Panc1 (cell line): ENCODE data around the gene NPTX1. TPM values are rescaled to one million over a fixed set of nuclear protein-coding genes. Genes with fewer than 3 reads are reported as not detected.

ENCODE experiments used
- ATAC-seq: fragments of 200-7000 bp; cut with Tn5 transposase; 2 replicates; pipeline ENCODE4 v1.9.1; 2020; ENCODE audit warnings: mild to moderate bottlenecking, moderate library complexity
- BruUV-seq: library from RNA; stranded (reverse); fragments of 400-500 nt; replicated peaks from 2 replicates; lab custom pipeline; 2021; lab: Mats Ljungman, UMichigan
- CTCF ChIA-PET: fragments of 300-600 bp; sonication (Branson Sonifier 250); formaldehyde crosslinking; loops from one replicate; lab custom pipeline; 2022; ENCODE audit warnings: antibody characterized with exemption; lab: Charles Lee
- POLR2A ChIA-PET: fragments of 300-600 bp; sonication (Branson Sonifier 250); formaldehyde crosslinking; loops from one replicate; lab custom pipeline; 2022; ENCODE audit warnings: antibody characterized with exemption; lab: Charles Lee
- DNase-seq: peaks from one replicate; pipeline ENCODE4 v3.0.0-alpha.2; 2010; ENCODE audit warnings: low read depth, low spot score
- H3K27ac ChIP-seq: 2 replicates; pipeline ENCODE4 v1.5.1; 2011; ENCODE audit warnings: mild to moderate bottlenecking, low read length, inconsistent platforms
- H3K27me3 ChIP-seq: fragments of 200-500 bp; sonication (Bioruptor generic); 2 replicates; pipeline ENCODE4 v1.6.0; 2014; ENCODE audit warnings: low read length, inconsistent platforms; ENCODE audit not compliant: control insufficient read depth, insufficient read depth
- H3K36me3 ChIP-seq: fragments of 200-500 bp; sonication (Bioruptor generic); 2 replicates; pipeline ENCODE4 v1.5.1; 2014; ENCODE audit warnings: inconsistent platforms, mild to moderate bottlenecking, low read length, moderate library complexity; ENCODE audit not compliant: control insufficient read depth, insufficient read depth
- H3K4me1 ChIP-seq: 2 replicates; pipeline ENCODE4 v1.5.1; 2011; ENCODE audit warnings: inconsistent platforms, mild to moderate bottlenecking, low read length, moderate library complexity; ENCODE audit not compliant: control insufficient read depth, insufficient read depth
- H3K4me3 ChIP-seq, 2 experiments: 2 replicates each; pipeline ENCODE4 v1.5.1; 2011 to 2012; ENCODE audit warnings: low read depth in 2 of 2, low read length in 2 of 2, mild to moderate bottlenecking in 2 of 2, inconsistent platforms in 1 of 2, moderate library complexity in 1 of 2
- H3K9me3 ChIP-seq: fragments of 200-500 bp; sonication (Bioruptor generic); 2 replicates; pipeline ENCODE4 v1.5.1; 2014; ENCODE audit warnings: low read depth, mild to moderate bottlenecking, inconsistent platforms, low read length, moderate library complexity; ENCODE audit not compliant: control insufficient read depth, insufficient read depth
- POLR2AphosphoS5 ChIP-seq: IDR thresholded peaks from 2 replicates; pipeline ENCODE4 v1.6.1; 2012; ENCODE audit warnings: mild to moderate bottlenecking, low read depth, low read length, moderate library complexity
- SIN3A ChIP-seq: IDR thresholded peaks from 2 replicates; pipeline ENCODE4 v1.6.1; 2012; ENCODE audit warnings: low read depth, mild to moderate bottlenecking, low read length, moderate library complexity, borderline replicate concordance; ENCODE audit not compliant: insufficient read depth
- TCF7L2 ChIP-seq: IDR thresholded peaks from 2 replicates; pipeline ENCODE4 v1.6.1; 2011; ENCODE audit warnings: mild to moderate bottlenecking, low read depth, low read length, inconsistent platforms
- in situ Hi-C: cut with HindIII; loops from 2 replicates; pipeline ENCODE4 v1.10.0; 2016; ENCODE audit warnings: low sequenced_read_pairs, low pct_unique_long_range_greater_than_20kb
- intact Hi-C: fragments of 100-400 bp; cut with micrococcal nuclease; formaldehyde crosslinking; loops from one replicate; pipeline ENCODE4 v1.10.0; 2022; ENCODE audit not compliant: unreplicated experiment
- total RNA-seq: library from RNA; stranded (reverse); gene quantifications from one replicate; pipeline ENCODE4 v1.2.1, GENCODE V29; 2021; ENCODE audit not compliant: unreplicated experiment
- TF ChIP-seq, protein P1 (sequence below), 2 experiments: IDR thresholded peaks; 2 replicates each; pipeline ENCODE4 v1.6.1; 2011 to 2012; ENCODE audit warnings: low read depth in 2 of 2, control low read depth in 1 of 2, low read length in 1 of 2, mild to moderate bottlenecking in 1 of 2, moderate library complexity in 1 of 2; ENCODE audit not compliant: insufficient read depth in 1 of 2
- TF ChIP-seq, protein P2 (sequence below): fragments of 450-650 bp; IDR thresholded peaks from 2 replicates; pipeline ENCODE4 v1.5.1; 2017; ENCODE audit warnings: mild to moderate bottlenecking

NPTX1 gene
- total RNA-seq, 1 experiment from 2014 or later = 1.1 TPM

DNA sequence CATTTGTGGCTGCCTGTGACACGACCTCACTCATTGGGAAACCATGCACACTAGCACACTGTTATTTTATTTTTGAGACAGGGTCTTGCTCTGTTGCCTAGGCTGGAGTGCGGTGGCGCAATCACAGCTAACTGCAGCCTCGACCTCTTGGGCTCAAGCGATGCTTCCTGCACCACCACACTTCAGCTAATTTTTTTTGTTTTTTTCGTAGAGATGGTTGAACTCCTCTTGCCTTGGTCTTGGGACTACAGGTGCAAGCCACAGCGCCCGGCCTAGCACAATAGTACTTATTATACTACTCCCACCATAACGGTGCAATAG, 2.8 kb upstream of the NPTX1 start:
- Histone ChIP-seq H3K27ac (no peak overlapping the region), H3K4me1 (peaks cover 13% of the 10 kb centered on the region), H3K27me3 (peaks cover 2% of the 10 kb centered on the region; the same call in 1 of the 2 replicates), H3K36me3 (no peaks in the 10 kb centered on the region), H3K4me3 (no peak overlapping the region), H3K9me3 (no peaks in the 10 kb centered on the region)
- TF ChIP-seq SIN3A (no peak), TCF7L2 (no peak), POLR2AphosphoS5 (no peak)
- TF ChIP-seq, protein P1, sequence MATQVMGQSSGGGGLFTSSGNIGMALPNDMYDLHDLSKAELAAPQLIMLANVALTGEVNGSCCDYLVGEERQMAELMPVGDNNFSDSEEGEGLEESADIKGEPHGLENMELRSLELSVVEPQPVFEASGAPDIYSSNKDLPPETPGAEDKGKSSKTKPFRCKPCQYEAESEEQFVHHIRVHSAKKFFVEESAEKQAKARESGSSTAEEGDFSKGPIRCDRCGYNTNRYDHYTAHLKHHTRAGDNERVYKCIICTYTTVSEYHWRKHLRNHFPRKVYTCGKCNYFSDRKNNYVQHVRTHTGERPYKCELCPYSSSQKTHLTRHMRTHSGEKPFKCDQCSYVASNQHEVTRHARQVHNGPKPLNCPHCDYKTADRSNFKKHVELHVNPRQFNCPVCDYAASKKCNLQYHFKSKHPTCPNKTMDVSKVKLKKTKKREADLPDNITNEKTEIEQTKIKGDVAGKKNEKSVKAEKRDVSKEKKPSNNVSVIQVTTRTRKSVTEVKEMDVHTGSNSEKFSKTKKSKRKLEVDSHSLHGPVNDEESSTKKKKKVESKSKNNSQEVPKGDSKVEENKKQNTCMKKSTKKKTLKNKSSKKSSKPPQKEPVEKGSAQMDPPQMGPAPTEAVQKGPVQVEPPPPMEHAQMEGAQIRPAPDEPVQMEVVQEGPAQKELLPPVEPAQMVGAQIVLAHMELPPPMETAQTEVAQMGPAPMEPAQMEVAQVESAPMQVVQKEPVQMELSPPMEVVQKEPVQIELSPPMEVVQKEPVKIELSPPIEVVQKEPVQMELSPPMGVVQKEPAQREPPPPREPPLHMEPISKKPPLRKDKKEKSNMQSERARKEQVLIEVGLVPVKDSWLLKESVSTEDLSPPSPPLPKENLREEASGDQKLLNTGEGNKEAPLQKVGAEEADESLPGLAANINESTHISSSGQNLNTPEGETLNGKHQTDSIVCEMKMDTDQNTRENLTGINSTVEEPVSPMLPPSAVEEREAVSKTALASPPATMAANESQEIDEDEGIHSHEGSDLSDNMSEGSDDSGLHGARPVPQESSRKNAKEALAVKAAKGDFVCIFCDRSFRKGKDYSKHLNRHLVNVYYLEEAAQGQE (IDR thresholded peaks at IDR 0.05; ENCODE audit: insufficient read depth in 1 of 2, low read depth in 2 of 2, low read length in 1 of 2) = no peak
- TF ChIP-seq, protein P2, sequence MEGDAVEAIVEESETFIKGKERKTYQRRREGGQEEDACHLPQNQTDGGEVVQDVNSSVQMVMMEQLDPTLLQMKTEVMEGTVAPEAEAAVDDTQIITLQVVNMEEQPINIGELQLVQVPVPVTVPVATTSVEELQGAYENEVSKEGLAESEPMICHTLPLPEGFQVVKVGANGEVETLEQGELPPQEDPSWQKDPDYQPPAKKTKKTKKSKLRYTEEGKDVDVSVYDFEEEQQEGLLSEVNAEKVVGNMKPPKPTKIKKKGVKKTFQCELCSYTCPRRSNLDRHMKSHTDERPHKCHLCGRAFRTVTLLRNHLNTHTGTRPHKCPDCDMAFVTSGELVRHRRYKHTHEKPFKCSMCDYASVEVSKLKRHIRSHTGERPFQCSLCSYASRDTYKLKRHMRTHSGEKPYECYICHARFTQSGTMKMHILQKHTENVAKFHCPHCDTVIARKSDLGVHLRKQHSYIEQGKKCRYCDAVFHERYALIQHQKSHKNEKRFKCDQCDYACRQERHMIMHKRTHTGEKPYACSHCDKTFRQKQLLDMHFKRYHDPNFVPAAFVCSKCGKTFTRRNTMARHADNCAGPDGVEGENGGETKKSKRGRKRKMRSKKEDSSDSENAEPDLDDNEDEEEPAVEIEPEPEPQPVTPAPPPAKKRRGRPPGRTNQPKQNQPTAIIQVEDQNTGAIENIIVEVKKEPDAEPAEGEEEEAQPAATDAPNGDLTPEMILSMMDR = no peak
- ChIA-PET CTCF (no interaction called here), POLR2A (no interaction called here)
- in situ Hi-C loops = no loop called here
- no TSS peak for BruUV-seq
- DNase-seq = no peak
- no peak for ATAC-seq
- intact Hi-C loops = loop anchor here (10.0 kb wide), 1 partner anchor 96 kb away; no protein-coding TSS in a partner anchor

DNA sequence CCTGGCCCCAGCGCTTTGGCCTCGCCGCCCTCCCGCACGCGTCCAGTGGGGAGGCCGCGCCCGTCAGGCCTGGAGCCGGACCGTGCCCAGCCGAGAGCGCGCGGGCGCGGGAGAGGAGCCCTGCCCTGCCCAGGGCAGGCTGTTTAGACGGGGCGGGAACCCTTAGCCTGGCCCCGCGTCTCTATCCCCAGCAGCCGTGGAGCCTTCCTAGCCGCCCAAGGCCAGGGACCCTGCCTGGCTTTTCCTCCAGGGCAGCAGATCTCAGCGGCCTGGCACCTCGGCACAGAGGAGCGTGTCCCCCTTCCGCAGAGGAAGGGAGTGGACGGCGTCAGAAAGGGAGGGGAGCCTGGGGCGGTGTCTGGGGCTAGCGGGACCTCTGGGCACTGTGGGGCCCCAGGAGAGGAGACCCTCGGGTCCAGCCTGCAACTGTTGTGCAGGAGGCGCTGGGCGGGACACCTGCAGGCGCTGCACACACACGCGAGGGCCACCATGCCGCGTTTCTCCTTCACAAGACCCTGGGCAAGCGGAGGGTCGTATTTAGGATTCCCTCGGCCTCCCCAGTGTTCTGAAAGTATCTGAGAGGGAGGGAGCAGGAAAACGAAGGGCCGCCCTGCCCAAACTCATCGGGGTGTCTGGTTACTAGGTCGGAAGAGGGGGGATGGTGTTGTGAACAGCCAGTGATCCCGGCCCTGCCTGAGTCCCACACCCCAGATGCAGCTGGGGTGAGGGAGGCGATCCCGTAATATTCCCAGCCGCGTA, 2.3 kb upstream of the NPTX1 start:
- intact Hi-C loops (loop anchor here (10.0 kb wide), 1 partner anchor 96 kb away; no protein-coding TSS in a partner anchor), in situ Hi-C loops (no loop called here)
- BruUV-seq = no TSS peak
- POLR2A ChIA-PET = no interaction called here
- DNase-seq (no peak), ATAC-seq (no peak)
- no peaks in the 10 kb centered on the region for H3K36me3 ChIP-seq
- H3K4me1 ChIP-seq = peaks cover 13% of the 10 kb centered on the region
- no peak overlapping the region for H3K4me3 ChIP-seq
- H3K9me3 ChIP-seq = no peaks in the 10 kb centered on the region
- H3K27ac ChIP-seq = no peak overlapping the region
- TF ChIP-seq SIN3A = no peak
- no peak for TF ChIP-seq POLR2AphosphoS5
- TF ChIP-seq, protein P1 (IDR thresholded peaks at IDR 0.05; ENCODE audit: insufficient read depth in 1 of 2, low read depth in 2 of 2, low read length in 1 of 2) = no peak
- TF ChIP-seq, protein P2 = no peak
- TF ChIP-seq TCF7L2 = no peak
- CTCF ChIA-PET = interaction anchor here (0.6 kb wide), 1 partner anchor 294 kb away, joined by 5 read pairs; no protein-coding TSS in a partner anchor
- H3K27me3 ChIP-seq = peaks cover 2% of the 10 kb centered on the region; the same call in 1 of the 2 replicates
